Cardiac septum (tissue), 1 donor: ENCODE measurements around the gene RNASET2. TPM values are rescaled to one million over a fixed set of nuclear protein-coding genes. Genes with fewer than 3 reads are reported as not detected.

Experiments used
- DNase-seq: peaks from one replicate; pipeline ENCODE4 v3.0.0-alpha.2; 2020; ENCODE audit warnings: low spot score
- intact Hi-C: fragments of 100-400 bp; cut with DNase I; formaldehyde crosslinking; loops from one replicate; pipeline ENCODE4 v1.14.0; 2022
- long read RNA-seq: library from polyadenylated mRNA; unstranded; transcript quantifications from one replicate; pipeline ENCODE4 v2.0.0, GENCODE V29; 2021
- total RNA-seq: library from RNA; stranded (reverse); fragmentation: NEBNext Ultra II Directional; extraction: Animal tissue kit (Norgen Biotek cat#: 25700); gene quantifications from one replicate; pipeline ENCODE4 v1.2.1, GENCODE V29; 2021
- donor health status: DM: no; HTN: no; CAD: no.

Gene RNASET2, protein sequence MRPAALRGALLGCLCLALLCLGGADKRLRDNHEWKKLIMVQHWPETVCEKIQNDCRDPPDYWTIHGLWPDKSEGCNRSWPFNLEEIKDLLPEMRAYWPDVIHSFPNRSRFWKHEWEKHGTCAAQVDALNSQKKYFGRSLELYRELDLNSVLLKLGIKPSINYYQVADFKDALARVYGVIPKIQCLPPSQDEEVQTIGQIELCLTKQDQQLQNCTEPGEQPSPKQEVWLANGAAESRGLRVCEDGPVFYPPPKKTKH
- total RNA-seq: 9.1 TPM
- long read RNA-seq, transcript RNASET2-210 (9 exons, 1,375 nt): major isoform, 14 of 25 reads
- long read RNA-seq, partial matches to known transcripts: 0 of 25 reads
- long read RNA-seq, other reads (novel, unspliced or antisense): 11 of 25 reads

GRCh38 chr6:166956444-166957086, at the start of gene RNASET2:
Gene RNASET2, minus strand, starts transcription at chr6:166956550. Its CDS starts 368 bp downstream, at chr6:166956182.
- intact Hi-C loops: no loop called here
- peak; percentile 100 for DNase-seq

DNA sequence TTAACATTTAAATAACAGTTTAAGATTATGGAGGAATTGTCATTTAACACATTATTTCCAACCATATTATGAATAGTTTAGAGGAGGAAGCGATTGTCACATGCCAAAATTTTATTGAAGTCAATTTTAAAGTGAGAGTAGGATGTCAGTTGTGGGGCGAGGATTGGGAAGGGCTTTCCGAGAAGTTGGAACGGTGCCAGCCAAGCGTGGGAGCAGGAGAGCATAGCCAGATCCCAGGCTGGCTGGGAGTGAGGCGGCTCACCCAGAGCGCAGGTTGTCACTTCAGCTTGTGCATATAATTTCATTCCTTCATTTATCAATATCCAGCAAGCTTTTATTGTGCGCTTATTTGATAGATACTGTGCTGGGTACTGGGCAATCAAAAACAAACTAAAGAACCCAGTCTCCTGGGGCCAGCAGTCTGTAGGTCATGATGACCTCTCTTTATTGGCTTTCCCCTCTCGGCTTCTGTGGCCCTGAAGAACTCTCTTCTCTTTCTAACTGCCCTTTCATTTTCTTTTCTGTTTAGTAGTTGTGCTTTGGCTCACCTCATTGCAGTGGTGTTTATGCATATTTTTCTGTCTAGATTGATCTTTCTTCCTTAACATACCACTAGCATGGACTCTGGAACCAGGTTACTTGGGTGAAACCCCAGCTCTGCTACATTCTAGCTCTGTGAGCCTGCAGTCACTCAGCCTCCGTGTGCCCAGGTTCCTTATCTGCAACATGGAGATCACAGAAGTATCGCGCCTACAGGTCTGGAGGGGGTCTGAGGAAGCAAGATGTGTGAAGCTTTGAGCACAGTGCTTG, 49.2 kb upstream of the RNASET2 start:
- DNase-seq: peak; percentile 81
- intact Hi-C loops: no loop called here

- no peak for DNase-seq
- intact Hi-C loops: no loop called here
Measured at GRCh38 chr6:167000759-167001158, 44.4 kb upstream of the RNASET2 start.

- DNase-seq: no peak
- intact Hi-C loops: loop anchor here (2.0 to 10.0 kb wide), 2 partner anchors 41 to 215 kb away; no protein-coding TSS in a partner anchor
Measured at GRCh38 chr6:166999884-167000253, 43.5 kb upstream of the RNASET2 start.

DNA sequence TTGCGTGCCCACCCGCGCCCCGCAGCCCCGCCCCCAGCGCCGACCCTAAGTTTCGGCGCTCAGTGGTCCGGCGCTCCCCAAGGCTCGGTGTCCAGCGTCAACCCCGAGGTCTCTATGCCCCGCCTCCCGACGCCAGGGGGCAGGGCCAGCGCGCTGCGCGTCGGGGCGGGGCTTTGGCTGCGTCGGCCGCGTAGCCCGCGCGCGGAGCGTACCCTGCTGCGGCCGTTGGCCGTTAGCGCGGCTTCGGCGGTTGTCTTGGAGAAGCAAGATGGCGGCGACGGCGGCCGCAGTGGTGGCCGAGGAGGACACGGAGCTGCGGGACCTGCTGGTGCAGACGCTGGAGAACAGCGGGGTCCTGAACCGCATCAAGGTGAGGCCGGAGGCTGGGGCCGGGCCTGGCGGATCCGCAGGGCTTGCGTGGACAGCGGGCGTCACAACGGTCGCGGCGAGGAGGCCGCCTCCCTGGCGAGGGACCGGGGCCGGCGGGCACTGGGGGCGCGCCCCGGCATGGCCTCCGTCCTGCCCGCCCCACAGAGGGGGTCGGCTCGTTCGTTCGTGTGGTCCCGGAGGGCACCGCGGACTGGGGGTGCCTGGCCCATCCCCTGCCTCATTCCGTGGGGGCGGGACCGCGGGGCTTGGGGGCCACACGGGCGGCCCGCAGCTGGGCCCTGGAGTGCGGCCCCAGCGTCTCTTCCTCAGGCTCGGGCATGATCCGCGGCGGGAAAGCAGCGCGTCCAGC, 43.0 kb upstream of the RNASET2 start, which contains the start of gene CEP43:
Gene CEP43 (plus strand): TSS at position 253 of the 739 bp plus-strand sequence. CDS start 16 bp downstream, at position 269.
- peak; percentile 97 for DNase-seq
- intact Hi-C loops: loop anchor here (2.0 to 10.0 kb wide), 2 partner anchors 41 to 215 kb away; no protein-coding TSS in a partner anchor

GRCh38 chr6:166998256-166999144, 42.1 kb upstream of the RNASET2 start:
- intact Hi-C loops: loop anchor here (2.0 to 10.0 kb wide), 2 partner anchors 40 to 214 kb away; no protein-coding TSS in a partner anchor
- peak; percentile 79 for DNase-seq

- intact Hi-C loops: loop anchor here (2.0 to 10.0 kb wide), 2 partner anchors 39 to 213 kb away; no protein-coding TSS in a partner anchor
- DNase-seq: peak; percentile 82
Measured at GRCh38 chr6:166997768-166998255, 41.5 kb upstream of the RNASET2 start.

DNA sequence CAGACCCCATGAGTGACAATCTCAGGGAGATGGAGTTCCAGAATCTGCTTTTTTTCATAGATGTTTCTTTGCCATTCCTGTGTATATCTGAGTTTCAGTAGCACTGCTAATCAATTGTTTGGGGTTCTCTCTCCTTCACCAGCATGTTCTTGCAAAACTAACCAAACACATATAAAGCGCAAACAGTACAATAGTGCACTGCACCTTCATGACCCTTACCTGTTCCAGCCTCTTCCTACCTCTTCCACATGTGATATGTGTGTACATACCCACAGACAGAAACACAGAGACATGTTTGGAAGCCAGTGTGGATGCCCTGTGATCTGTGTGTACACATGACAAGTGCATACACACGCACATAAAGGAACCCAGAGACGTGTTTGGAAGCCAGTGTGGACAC, 41.0 kb upstream of the RNASET2 start:
- no peak for DNase-seq
- intact Hi-C loops: loop anchor here (10.0 kb wide), 1 partner anchor 213 kb away; no protein-coding TSS in a partner anchor

GRCh38 chr6:166996406-166996805, 40.1 kb upstream of the RNASET2 start:
- intact Hi-C loops: loop anchor here (10.0 kb wide), 1 partner anchor 212 kb away; no protein-coding TSS in a partner anchor
- DNase-seq: no peak

DNA sequence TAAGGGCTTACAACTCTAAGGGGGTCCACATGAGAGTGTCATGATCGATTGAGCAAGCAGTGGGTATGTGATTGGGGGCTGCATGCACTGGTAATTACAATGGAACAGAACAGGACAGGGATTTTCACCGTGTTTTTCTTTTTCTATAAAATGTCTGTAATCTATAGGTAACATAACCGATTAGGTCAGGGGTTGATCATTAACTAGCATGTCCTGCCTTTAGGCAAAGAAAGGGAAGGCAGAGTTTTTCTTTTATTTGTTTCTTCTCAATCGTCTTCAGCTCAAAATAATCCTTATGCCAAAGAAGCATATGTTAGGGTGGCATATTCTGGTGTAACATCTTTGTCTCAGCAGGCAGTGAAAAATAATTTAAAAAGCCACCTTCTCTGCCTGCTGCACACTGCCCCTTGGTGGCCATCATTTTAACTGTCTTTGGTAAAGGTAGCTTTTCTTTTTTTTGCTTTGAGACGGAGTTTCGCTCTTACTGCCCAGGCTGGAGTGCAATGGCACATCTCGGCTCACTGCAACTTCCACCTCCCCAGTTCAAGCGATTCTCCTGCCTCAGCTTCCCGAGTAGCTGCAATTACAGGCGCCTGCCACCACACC, 33.2 kb upstream of the RNASET2 start:
- intact Hi-C loops: loop anchor here (10.0 kb wide), 1 partner anchor 205 kb away; no protein-coding TSS in a partner anchor
- DNase-seq: no peak

GRCh38 chr6:166988674-166989201, 32.4 kb upstream of the RNASET2 start:
- intact Hi-C loops: no loop called here
- DNase-seq: no peak

GRCh38 chr6:166987930-166988329, 31.6 kb upstream of the RNASET2 start:
- intact Hi-C loops: no loop called here
- no peak for DNase-seq

- intact Hi-C loops: no loop called here
- DNase-seq: no peak
Measured at GRCh38 chr6:166987448-166987847, 31.1 kb upstream of the RNASET2 start.

- intact Hi-C loops: no loop called here
- DNase-seq: no peak
Measured at GRCh38 chr6:166980738-166981137, 24.4 kb upstream of the RNASET2 start.

DNA sequence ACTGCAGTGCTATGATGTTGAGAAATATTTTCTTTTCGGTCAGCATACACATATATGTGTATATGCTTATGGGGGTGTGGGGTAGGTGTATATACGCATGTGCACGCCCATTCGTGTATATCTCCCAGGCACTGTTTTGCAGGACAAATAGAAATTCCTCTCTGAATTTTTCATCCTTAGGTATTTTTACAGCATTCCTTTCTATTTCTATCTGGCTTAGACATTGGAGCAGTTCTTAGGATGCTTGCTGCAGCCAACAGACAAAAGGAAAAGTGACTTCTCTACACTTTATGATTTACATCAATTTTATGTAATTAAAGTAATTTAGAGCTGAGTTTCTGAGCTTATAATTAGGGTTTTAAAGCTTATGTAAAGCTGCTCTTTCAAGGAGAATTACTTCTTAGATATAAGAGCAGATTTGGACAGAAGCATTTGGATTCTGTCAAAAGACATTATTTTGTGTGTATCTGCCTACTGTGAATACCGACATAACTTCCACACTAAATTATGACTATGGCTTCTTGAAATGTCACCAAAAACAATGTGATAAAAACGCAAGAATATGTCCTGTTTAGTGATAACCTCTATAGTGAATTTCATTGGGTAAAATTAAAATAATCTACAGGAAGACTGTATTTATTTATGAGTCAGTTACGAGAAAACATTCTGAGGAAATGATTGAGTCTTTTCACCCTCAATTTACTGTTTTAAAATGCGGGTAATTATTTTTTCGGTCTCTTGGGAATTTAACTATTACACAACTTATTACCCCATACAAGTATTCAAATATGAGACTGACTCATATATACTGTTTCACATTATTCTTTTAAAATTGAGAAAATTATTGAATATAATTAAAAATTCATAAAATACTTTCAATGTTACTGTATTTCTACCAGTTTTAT, 21.5 kb upstream of the RNASET2 start:
- intact Hi-C loops: no loop called here
- DNase-seq: no peak

DNA sequence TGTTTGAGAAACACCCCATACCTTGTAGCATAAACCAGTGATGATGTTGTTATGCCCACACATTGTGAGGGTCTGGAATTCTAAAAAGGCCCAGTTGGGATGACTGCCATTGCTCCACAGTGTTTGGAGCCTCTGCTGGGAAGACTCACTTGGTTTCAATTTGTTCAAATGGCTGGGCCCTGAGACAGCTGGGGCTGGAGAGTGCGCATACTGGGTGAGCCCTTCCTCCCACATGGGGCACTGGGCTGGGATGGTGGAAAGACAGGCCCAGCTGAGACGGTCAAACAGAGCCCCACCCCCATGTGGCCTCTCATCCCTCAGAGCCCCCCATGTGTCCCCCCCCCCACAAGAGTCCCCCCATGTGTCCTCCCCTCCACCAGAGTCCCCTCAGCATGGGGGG, 20.3 kb upstream of the RNASET2 start:
- intact Hi-C loops: no loop called here
- no peak for DNase-seq
